ENCODE measurements around the gene ERO1A.

The ERO1A gene

GRCh38 chr14:52607061-52607460 lies 88.3 kb downstream of the ERO1A start:
- Histone ChIP-seq H3K36me3 (ENCODE audit: control insufficient read depth, low read length) (no peaks in the 10 kb centered on the region), H3K9me3 (ENCODE audit: control insufficient read depth, insufficient read depth, low read length) (no peaks in the 10 kb centered on the region; the same call in 1 of the 2 replicates), H3K27ac (ENCODE audit: low read depth, low read length) (no peak overlapping the region), H3K4me2 (ENCODE audit: low read length) (no peak overlapping the region), H4K20me1 (ENCODE audit: control insufficient read depth, insufficient read depth, low read depth, low read length) (no peaks in the 10 kb centered on the region), H3F3A (ENCODE audit: control insufficient read depth, insufficient read depth) (no peaks in the 10 kb centered on the region), H3K4me3 (ENCODE audit: low read length) (no peak overlapping the region), H3K4me1 (ENCODE audit: control insufficient read depth, low read length) (no peaks in the 10 kb centered on the region), H3K27me3 (ENCODE audit: control insufficient read depth, low read length) (no peaks in the 10 kb centered on the region), H3K9me2 (replicated peaks; ENCODE audit: control insufficient read depth, low read length) (no peaks in the 10 kb centered on the region), H3K79me2 (ENCODE audit: control insufficient read depth, low read length) (no peaks in the 10 kb centered on the region)
- TF ChIP-seq EZH2phosphoT487 (IDR thresholded peaks at IDR 0.05; ENCODE audit: borderline replicate concordance, low read length) = no peak
- no peak for TF ChIP-seq CTCF (IDR thresholded peaks at IDR 0.05; ENCODE audit: low read depth, low read length, poor library complexity, severe bottlenecking)

- H4K20me1 ChIP-seq (ENCODE audit: control insufficient read depth, insufficient read depth, low read depth, low read length) = no peaks in the 10 kb centered on the region
- no peak overlapping the region for H3K4me2 ChIP-seq (ENCODE audit: low read length)
These were observed 93.2 kb downstream of the ERO1A start for GRCh38 chr14:52602131-52602530.

GRCh38 chr14:52599974-52600373 lies 95.4 kb downstream of the ERO1A start:
- no peaks in the 10 kb centered on the region for H3K9me2 ChIP-seq (replicated peaks; ENCODE audit: control insufficient read depth, low read length)
- H3K4me3 ChIP-seq (ENCODE audit: low read length) = no peak overlapping the region
- H4K20me1 ChIP-seq (ENCODE audit: control insufficient read depth, insufficient read depth, low read depth, low read length) = no peaks in the 10 kb centered on the region
- H3K4me2 ChIP-seq (ENCODE audit: low read length) = no peak overlapping the region
- H3K79me2 ChIP-seq (ENCODE audit: control insufficient read depth, low read length) = no peaks in the 10 kb centered on the region
- H3K27me3 ChIP-seq (ENCODE audit: control insufficient read depth, low read length) = no peaks in the 10 kb centered on the region
- no peaks in the 10 kb centered on the region for H3K9me3 ChIP-seq (ENCODE audit: control insufficient read depth, insufficient read depth, low read length)
- H3K4me1 ChIP-seq (ENCODE audit: control insufficient read depth, low read length) = no peaks in the 10 kb centered on the region
- H3F3A ChIP-seq (ENCODE audit: control insufficient read depth, insufficient read depth) = no peaks in the 10 kb centered on the region
- no peak for TF ChIP-seq EZH2phosphoT487 (IDR thresholded peaks at IDR 0.05; ENCODE audit: borderline replicate concordance, low read length)
- TF ChIP-seq CTCF (IDR thresholded peaks at IDR 0.05; ENCODE audit: low read depth, low read length, poor library complexity, severe bottlenecking) = no peak
- H3K36me3 ChIP-seq (ENCODE audit: control insufficient read depth, low read length) = no peaks in the 10 kb centered on the region
- H3K27ac ChIP-seq (ENCODE audit: low read depth, low read length) = no peak overlapping the region

More at GRCh38 chr14:52602131-52602530, 93.2 kb downstream of the ERO1A start:
- Histone ChIP-seq H3K79me2 (ENCODE audit: control insufficient read depth, low read length) (no peaks in the 10 kb centered on the region), H3K9me2 (replicated peaks; ENCODE audit: control insufficient read depth, low read length) (no peaks in the 10 kb centered on the region), H3K27me3 (ENCODE audit: control insufficient read depth, low read length) (no peaks in the 10 kb centered on the region), H3K27ac (ENCODE audit: low read depth, low read length) (no peak overlapping the region), H3K36me3 (ENCODE audit: control insufficient read depth, low read length) (no peaks in the 10 kb centered on the region), H3K4me3 (ENCODE audit: low read length) (no peak overlapping the region), H3F3A (ENCODE audit: control insufficient read depth, insufficient read depth) (no peaks in the 10 kb centered on the region), H3K4me1 (ENCODE audit: control insufficient read depth, low read length) (no peaks in the 10 kb centered on the region), H3K9me3 (ENCODE audit: control insufficient read depth, insufficient read depth, low read length) (no peaks in the 10 kb centered on the region; the same call in 1 of the 2 replicates)
- TF ChIP-seq EZH2phosphoT487 (IDR thresholded peaks at IDR 0.05; ENCODE audit: borderline replicate concordance, low read length) (no peak), CTCF (IDR thresholded peaks at IDR 0.05; ENCODE audit: low read depth, low read length, poor library complexity, severe bottlenecking) (no peak)

Data from DOHH2 (cell line).